ENCODE measurements around the gene EMSY.

The EMSY gene

GRCh38 chr11:76559346-76559745 lies 114.5 kb downstream of the EMSY start:
- in situ Hi-C loops (cut with HindIII; ENCODE audit: low pct_ligation_motif_present, low sequenced_read_pairs), result no loop called here
- no peak for TF ChIP-seq CTCF (IDR thresholded peaks at IDR 0.05; ENCODE audit: low read depth, low read length, missing control alignments)
- Histone ChIP-seq H3K27me3 (replicated peaks) (no peaks in the 10 kb centered on the region), H3K27ac (no peak overlapping the region), H3K36me3 (replicated peaks) (no peaks in the 10 kb centered on the region), H3K4me3 (ENCODE audit: low read depth, low read length) (no peak overlapping the region)
- no peak for DNase-seq

GRCh38 chr11:76560219-76560618 lies 115.4 kb downstream of the EMSY start:
- no peak for DNase-seq
- no peak overlapping the region for H3K4me3 ChIP-seq (ENCODE audit: low read depth, low read length)
- H3K27me3 ChIP-seq (replicated peaks), result no peaks in the 10 kb centered on the region
- in situ Hi-C loops (cut with HindIII; ENCODE audit: low pct_ligation_motif_present, low sequenced_read_pairs), result no loop called here
- no peaks in the 10 kb centered on the region for H3K36me3 ChIP-seq (replicated peaks)
- H3K27ac ChIP-seq, result no peak overlapping the region
- no peak for TF ChIP-seq CTCF (IDR thresholded peaks at IDR 0.05; ENCODE audit: low read depth, low read length, missing control alignments)

- Histone ChIP-seq H3K36me3 (replicated peaks) (no peaks in the 10 kb centered on the region), H3K4me3 (ENCODE audit: low read depth, low read length) (no peak overlapping the region), H3K27ac (no peak overlapping the region), H3K27me3 (replicated peaks) (no peaks in the 10 kb centered on the region)
- DNase-seq, result no peak
- no peak for TF ChIP-seq CTCF (IDR thresholded peaks at IDR 0.05; ENCODE audit: low read depth, low read length, missing control alignments)
- in situ Hi-C loops (cut with HindIII; ENCODE audit: low pct_ligation_motif_present, low sequenced_read_pairs), result no loop called here
These were observed 116.4 kb downstream of the EMSY start for GRCh38 chr11:76561245-76561644.

GRCh38 chr11:76562541-76562940 lies 117.7 kb downstream of the EMSY start:
- Histone ChIP-seq H3K27ac (no peak overlapping the region), H3K4me3 (ENCODE audit: low read depth, low read length) (no peak overlapping the region), H3K27me3 (replicated peaks) (no peaks in the 10 kb centered on the region), H3K36me3 (replicated peaks) (no peaks in the 10 kb centered on the region)
- in situ Hi-C loops (cut with HindIII; ENCODE audit: low pct_ligation_motif_present, low sequenced_read_pairs), result no loop called here
- no peak for TF ChIP-seq CTCF (IDR thresholded peaks at IDR 0.05; ENCODE audit: low read depth, low read length, missing control alignments)
- DNase-seq, result no peak

GRCh38 chr11:76564364-76564763 lies 119.5 kb downstream of the EMSY start:
- DNase-seq, result no peak
- Histone ChIP-seq H3K4me3 (ENCODE audit: low read depth, low read length) (no peak overlapping the region), H3K27me3 (replicated peaks) (no peaks in the 10 kb centered on the region), H3K27ac (no peak overlapping the region), H3K36me3 (replicated peaks) (no peaks in the 10 kb centered on the region)
- in situ Hi-C loops (cut with HindIII; ENCODE audit: low pct_ligation_motif_present, low sequenced_read_pairs), result no loop called here
- TF ChIP-seq CTCF (IDR thresholded peaks at IDR 0.05; ENCODE audit: low read depth, low read length, missing control alignments), result no peak

GRCh38 chr11:76566811-76567210 lies 122.0 kb downstream of the EMSY start:
- H3K27me3 ChIP-seq (replicated peaks), result no peaks in the 10 kb centered on the region
- in situ Hi-C loops (cut with HindIII; ENCODE audit: low pct_ligation_motif_present, low sequenced_read_pairs), result no loop called here
- no peak overlapping the region for H3K27ac ChIP-seq
- no peak overlapping the region for H3K4me3 ChIP-seq (ENCODE audit: low read depth, low read length)
- no peaks in the 10 kb centered on the region for H3K36me3 ChIP-seq (replicated peaks)
- DNase-seq, result no peak
- TF ChIP-seq CTCF (IDR thresholded peaks at IDR 0.05; ENCODE audit: low read depth, low read length, missing control alignments), result no peak
